Activated CD8-positive, alpha-beta memory T cell treated with anti-CD3 and anti-CD28 coated beads, Interleukin-2, amount 50 U/mL, for 1 hour (primary cell): Measurements from ENCODE around the gene EWSR1.
"Not testable (repeated sequence)": the region's sequence is repeated elsewhere in the genome, so short reads cannot be mapped to it uniquely, and the experiment has no call there.

Source experiments
- DNase-seq: peaks from one replicate; pipeline ENCODE4 v3.0.0-alpha.2; 2020; ENCODE audit errors: extremely low read depth

Gene EWSR1, protein sequence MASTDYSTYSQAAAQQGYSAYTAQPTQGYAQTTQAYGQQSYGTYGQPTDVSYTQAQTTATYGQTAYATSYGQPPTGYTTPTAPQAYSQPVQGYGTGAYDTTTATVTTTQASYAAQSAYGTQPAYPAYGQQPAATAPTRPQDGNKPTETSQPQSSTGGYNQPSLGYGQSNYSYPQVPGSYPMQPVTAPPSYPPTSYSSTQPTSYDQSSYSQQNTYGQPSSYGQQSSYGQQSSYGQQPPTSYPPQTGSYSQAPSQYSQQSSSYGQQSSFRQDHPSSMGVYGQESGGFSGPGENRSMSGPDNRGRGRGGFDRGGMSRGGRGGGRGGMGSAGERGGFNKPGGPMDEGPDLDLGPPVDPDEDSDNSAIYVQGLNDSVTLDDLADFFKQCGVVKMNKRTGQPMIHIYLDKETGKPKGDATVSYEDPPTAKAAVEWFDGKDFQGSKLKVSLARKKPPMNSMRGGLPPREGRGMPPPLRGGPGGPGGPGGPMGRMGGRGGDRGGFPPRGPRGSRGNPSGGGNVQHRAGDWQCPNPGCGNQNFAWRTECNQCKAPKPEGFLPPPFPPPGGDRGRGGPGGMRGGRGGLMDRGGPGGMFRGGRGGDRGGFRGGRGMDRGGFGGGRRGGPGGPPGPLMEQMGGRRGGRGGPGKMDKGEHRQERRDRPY

DNA sequence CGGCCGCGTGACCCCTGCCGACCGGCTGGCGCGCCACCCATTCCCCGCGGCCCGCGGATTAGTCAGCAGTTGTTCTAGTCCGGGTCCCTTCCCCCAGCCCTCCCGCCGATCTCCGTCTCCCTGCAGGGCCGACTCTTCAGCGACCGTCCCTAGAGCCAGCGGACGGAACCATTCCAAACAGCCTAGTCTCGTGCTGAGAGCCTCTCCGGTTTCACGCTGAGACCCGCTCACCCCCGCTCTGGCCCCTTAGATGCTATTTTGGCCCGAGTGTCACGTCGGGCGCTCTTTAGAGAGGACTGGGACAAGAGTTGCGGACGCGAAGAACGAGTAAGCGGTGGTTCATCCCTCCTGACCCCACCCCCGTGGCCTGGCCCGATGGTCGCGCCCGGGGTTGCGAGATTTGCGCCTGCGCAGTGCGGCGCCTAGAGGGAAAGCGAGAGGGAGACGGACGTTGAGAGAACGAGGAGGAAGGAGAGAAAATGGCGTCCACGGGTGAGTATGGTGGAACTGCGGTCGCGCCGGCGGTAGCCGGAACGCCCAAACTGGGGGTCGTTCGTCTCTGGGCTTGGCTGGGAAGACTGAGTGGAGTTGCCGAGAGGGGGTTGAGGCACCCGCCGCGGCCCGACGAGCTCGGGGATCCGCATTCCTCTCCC, at the start of gene EWSR1, which contains the start of gene RHBDD3:
EWSR1 (plus strand) TSS at position 411 of the 653 bp plus-strand sequence; CDS start at position 480, 69 bp downstream.
RHBDD3 (minus strand) TSS at position 124 of the 653 bp plus-strand sequence. CDS start 2,355 bp downstream, outside the sequence.
- peak; percentile 89 for DNase-seq

DNA sequence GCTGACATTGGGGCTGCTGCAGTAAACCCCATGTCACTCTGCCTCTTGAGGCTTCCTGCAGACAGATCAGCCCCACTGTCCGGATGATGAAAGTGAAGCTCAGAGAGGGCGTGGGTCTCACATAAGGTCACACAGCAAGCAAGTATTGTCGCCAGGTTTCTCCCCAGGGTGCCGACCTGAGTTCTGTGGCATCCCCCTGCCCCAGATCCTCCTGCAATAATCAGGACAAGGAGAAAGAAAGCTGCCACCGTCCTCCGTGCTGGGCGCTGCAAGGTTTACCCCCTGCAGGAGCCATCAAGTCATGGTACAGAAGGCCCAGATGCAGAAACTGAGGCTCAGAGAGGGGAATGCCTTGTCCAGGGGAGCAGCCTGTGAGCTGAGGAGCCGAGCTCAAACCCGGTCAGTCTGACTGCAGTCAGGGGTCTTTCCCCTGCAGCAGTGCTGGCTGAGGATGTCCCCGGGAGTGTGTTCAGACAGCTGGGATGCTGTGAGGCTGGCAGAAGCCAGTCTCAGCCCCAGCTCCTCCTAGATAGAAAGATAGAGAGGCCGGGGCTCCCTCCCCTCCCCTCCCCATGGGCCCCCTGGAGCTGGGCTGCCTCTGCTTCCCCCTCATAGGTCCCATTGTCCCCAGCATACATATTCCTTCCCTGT, 49.2 kb upstream of the EWSR1 start:
- no peak for DNase-seq

DNA sequence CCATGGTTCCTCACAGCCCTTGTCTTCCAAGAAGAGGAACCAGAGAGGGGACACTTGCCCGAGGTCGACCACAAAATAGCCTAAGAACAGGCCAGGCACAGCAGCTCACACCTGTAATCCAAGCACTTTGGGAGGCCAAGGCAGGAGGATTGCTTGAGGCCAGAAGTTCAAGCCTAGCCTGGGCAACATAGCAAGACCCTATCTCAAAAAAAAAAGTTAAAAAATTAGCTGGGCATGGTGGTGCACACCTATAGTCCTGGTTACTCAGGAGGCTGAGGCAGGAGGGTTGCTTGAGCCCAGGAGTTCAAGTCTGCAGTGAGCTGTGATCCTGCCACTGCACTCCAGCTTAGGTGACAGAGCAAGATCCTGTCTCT, 48.7 kb upstream of the EWSR1 start:
- DNase-seq, result not testable (repeated sequence)

DNA sequence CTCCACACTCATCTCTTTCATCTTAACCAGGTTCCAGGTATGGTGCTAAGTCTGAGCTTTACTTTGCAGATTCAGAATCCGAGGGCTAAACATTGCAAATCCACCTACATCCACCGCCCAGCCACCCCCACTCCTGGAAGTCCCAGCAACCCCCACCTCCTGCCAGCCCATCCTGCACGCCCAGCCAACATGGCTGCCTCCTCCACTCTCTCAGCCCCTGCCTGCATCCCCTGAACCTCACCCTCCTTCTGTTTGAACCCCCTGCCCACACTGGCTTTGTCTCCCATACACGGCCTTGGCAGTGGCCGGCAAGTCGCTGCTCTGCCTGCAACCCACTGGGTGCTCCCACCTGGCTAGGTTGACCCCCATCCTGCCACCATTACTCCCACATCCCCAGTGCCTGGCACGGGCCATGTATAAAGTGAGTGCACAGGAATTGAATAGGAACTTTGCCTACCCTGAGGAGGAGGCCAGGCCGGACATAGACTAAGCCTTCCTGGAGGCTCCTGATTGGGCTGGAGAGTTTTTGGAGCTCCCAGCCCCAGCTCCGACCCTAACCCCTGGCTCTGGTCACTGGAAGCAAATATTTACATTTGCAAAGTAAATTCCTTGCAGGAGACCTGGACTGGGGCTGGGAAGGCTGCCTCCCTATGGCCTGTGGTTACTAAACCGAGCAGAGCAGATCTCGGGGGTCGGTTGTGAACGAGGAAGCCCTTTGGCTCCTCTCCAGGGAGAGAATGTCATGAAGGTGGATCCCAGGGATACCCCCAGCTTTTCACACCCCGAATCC, 48.0 kb upstream of the EWSR1 start:
- DNase-seq, result no peak

DNA sequence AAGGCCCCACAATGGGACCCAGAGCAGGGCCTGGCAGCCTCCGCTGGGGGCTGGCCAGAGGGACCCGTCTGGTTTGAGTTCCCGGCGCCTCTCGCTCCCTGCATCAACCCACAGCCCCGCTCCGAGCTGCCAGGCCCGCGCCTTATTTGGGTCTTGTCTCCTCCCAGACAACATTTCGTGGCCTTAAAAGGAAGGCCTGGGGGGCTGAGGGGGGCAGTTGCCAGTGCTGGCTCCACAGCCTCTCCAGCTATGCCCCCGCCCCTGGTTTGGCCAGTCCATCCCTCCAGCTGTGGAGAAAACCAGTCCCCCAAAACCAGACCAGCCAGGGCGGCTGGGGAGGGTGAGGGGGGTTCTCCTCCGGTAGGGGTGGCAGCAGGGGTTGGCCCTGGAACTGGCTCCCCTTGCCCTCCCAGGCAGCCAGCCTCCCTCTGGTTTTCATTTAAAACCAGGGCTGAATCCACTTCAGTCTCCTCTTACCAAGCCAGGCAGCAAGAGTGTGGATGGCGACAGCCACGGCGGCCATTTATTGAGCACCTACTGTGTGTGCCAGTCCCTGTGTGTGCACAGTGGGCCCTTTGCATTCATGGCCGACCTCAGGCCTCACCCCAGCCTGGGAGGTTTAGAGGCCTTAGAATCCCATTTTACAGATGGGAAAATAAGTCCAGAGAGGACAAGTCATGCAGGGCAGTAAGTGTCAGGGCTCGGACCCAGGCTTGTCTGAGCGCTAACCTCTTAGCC, 43.8 kb upstream of the EWSR1 start:
- no peak for DNase-seq

DNA sequence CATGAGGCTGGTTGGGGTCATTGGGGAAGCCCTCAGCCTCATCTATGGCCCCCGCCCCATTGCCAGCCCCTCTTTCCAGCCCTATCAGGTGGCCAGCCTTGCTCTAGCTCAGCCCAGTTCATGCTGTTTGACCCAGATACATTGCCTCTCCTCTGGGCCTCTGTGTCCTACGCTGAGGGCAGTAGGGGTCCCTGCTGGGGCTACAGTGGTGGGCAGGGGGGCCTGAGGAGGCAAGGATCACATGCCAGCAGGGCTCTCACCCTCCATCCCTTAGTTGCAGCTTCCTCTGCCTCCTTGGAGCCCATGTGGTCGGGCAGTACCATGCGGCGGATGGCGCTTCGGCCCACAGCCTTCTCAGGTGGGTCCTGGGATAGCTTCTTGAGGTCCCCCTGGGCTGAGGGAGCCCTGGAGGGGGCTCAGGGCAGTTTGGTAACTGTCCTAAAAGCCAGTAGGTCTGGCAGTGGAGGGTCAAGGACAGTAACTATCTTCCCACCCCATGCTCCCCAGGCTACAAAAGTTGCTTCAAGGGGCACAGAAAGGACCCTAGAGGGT, 43.1 kb upstream of the EWSR1 start:
- no peak for DNase-seq

DNA sequence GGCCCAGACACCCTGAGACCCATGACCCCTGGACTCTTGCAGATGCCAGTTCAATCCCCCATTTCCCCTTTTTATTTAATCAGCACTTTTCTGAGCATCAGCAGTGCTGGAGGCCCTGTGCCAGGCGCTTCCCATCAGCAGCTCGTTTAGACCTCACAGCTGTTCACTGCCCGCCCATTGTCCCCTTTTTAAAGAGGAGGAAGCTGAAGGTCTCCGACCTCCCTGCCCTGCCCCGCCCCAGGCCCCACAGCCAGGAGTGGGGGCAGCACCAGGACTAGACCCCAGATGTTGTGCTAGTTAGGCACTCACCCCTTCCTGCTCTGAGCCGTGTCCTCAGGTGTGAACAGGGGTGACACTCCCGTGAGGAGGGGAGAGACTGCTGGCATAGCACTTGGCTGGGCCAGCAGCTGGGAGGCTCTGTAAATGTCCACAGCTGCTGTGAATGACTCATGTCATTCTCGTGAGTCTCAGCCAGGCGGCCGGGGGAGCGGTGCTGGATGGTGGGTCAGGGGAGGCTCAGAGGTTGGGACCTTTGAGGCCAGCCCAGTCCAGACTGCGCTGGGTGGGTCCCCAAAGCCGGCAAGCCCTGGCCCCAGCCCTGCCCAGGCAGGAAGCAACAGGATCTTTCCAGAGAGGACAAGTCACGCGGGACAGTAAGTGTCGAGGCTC, 42.5 kb upstream of the EWSR1 start:
- DNase-seq, result no peak

DNA sequence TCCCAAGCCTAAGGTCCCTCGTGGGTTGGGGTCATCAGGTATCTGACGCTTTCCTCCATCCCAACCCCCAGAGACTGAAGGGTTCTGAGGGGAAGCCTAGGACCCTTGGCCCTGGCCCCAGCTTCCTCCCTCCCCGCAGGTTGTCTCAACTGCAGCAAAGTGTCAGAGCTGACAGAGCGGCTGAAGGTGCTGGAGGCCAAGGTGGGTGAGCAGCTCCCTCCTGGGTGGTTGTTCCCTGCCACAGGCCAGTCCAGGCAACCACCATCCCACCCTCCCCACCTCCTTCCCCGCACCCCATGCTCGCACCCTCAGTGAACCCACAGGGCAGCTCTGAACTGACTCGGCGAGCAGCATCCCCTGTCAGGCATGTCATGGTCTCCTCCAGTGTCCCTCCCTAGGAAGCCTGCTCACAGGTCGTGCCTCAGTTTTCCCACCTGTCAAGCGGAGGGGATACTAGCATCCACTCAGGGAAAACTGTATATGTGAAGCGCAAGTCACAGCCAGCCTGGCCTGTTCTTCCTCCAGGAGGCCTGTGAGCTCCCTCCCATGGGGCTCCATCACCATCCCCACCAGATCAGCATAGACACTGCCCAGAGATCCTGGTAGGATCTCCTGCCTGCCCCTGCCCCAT, 41.6 kb upstream of the EWSR1 start:
- DNase-seq, result no peak

DNA sequence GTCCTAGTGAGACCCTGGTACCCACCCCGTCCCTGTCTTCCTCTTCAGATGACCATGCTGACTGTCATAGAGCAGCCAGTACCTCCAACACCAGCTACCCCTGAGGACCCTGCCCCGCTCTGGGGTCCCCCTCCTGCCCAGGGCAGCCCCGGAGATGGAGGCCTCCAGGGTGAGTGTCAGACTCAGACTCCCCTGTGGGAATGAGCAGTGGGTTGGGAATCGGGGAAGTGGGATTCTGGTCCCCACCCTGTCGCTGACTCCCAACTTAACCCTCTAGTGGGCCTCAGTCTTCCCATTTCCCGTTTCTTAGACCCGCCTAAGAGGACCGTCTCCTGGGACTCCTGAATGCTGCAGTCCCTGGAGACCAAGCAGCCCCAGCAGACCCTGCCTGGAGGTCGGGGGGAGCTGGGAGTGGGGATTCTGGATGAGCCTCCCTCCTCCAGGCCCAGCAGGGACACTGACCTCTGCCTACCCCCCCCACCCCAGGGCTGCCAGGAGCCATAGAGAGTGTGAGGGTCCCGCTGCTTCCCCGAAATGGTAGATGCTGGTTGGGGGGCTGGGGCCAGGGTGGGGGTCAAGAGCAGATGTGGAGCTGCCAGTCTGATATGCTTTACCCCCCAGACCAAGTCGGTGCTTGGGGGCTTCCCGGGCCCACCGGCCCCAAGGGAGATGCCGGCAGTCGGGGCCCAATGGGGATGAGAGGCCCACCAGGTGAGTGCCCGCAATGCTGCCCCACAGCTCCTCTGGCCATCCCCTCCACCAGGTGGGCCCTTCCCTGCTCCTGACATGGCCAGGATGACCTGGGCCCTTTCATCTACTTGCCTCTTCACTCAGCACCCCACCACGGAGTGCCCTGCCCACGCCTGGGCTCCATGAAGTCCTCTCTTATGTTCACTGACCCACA, 36.8 kb upstream of the EWSR1 start:
- no peak for DNase-seq

DNA sequence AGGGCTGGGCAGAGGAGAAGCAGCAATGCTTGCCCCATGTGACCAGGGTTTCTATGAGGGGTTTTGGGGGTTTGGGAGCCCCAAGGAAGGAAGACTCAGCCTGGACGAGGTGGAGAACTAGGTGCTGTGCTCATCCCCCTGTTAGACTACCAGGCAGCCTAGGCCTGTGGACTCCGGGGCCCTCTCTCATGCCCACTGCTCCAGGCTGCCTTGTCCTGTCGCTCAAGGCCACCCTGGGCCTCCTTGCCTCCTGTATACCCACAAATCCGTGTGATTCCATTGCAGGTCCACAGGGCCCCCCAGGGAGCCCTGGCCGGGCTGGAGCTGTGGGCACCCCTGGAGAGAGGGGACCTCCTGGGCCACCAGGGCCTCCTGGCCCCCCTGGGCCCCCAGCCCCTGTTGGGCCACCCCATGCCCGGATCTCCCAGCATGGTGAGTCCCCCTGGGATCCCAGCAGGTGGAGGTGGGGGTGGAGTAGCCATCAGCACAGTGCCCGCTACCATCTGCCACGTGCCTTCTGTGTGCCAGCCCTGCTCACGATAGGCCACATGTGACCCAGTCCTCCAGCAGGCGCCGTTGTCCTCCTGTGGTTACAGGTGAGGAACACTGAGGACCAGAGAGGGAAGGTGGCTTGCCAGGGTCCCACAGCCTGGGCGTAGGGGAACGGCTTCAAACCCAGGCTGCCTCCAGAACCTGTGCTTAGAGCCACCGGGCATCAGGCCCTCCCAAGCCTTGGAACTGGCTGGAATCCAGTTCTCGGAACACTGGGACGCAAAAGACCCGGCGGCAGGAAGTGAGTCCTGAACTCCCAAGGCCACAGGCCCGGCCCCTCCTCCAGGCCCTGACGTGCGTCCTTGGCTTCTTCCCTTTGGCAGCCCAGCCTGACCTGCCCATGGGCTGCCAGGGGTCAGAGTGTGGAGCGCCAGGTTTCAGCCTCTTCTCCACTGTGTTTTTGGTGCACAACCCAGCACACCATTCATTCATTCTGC, 35.8 kb upstream of the EWSR1 start:
- DNase-seq, result no peak

DNA sequence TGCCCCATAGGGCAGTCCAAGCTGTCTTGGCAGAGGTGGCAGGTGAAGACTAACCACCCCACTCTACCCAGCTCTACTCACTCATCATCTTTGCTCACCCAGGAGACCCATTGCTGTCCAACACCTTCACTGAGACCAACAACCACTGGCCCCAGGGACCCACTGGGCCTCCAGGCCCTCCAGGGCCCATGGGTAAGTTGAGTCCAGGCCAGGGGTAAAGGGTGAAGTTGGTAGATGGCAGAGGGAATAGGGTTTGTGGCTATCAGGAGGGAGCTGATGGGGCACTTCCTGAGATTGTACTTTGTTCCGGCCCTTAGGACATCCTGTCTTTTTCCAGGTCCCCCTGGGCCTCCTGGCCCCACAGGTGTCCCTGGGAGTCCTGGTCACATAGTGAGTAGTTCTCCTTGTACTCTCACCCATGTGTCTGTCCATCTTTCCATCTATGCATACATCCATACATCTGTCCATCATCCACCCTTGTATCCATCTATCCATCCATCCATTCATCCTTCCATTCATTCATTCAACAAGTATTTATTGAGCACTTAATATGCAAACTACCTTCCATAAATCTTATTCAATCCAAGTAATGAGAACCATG, 34.7 kb upstream of the EWSR1 start:
- no peak for DNase-seq

DNA sequence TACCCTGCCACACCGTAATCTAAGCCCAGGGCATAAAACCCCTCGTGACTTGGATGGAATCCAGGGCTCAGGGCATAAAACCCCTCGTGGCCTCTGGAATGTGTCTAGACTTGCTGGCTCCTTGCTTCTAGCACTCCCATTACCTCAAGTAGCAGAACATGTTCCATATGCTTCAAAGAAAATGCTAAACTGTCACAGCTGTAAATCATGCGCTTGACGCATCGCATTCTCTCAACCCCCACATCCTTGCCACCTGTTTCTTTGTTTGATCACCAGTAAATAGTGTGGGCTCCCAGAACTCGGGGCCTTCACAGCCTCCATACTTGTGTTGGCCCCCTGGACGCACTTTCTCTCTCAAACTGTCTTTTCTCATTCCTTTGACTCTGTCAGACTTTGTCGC, 27.6 kb upstream of the EWSR1 start:
- DNase-seq, result not testable (repeated sequence)

DNA sequence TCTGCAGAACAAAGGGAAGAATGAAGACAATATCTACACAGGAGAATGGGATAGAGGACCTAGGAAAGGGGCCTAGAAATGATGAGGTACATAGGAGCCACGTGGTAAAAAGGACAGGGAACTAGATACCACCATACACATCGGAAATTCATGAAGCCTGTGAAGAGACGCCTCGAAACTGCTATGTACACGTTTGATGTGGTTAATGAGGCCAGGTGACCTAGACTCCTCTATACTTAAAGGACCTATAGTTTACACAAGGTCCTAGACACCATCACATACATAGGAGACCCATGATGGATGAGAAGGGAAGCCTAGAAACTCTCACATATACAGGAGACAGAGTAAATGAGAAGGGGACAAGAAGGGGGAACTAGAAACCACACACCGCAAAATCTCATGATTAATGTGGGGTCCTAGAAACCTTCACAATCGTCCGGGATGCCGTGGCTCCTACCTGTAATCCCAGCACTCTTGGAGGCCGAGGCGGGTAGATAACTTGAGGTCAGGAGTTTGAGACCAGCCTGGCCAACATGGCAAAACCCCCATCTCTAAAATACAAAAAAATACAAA, 24.1 kb upstream of the EWSR1 start:
- no peak for DNase-seq

DNA sequence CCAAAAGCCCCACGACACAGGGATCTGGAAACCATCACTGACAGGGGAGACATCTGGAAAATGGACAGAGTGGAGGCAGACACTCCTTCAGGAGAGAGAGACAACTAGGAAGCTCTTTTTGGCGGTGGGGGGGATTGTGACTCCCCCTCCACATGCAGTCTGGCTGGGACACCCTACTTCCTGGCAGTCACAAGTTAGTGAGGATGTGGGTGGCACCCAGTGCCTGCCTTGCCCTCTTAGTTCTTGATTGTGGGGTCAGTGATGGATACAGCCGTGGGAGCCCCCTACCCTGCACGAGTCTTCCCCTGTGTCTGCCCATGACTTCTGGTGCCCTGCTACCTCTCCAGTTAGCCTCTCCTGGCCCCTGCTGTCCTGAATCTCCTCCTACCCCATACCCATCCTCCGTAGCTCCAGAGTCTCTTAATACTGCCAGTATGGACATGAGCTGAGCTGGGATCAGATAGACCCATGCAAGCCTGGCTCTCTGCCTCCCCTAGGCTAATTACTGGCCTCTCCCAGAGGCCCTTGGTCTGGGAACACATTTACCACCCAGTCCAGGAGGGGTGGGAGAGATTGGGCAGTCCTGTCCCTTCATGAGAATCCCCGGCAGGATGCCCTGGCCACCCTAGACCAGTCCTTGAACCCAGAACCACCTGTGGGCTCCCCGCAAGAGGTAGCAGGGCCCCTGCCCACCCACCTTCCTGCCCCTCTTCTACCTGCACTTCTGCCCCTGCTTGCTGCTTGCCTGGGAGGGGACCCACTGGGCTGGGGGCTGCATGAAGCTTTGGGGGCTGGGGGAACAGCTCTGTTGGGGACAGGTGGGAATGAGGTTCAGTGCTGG, 23.1 kb upstream of the EWSR1 start:
- no peak for DNase-seq

DNA sequence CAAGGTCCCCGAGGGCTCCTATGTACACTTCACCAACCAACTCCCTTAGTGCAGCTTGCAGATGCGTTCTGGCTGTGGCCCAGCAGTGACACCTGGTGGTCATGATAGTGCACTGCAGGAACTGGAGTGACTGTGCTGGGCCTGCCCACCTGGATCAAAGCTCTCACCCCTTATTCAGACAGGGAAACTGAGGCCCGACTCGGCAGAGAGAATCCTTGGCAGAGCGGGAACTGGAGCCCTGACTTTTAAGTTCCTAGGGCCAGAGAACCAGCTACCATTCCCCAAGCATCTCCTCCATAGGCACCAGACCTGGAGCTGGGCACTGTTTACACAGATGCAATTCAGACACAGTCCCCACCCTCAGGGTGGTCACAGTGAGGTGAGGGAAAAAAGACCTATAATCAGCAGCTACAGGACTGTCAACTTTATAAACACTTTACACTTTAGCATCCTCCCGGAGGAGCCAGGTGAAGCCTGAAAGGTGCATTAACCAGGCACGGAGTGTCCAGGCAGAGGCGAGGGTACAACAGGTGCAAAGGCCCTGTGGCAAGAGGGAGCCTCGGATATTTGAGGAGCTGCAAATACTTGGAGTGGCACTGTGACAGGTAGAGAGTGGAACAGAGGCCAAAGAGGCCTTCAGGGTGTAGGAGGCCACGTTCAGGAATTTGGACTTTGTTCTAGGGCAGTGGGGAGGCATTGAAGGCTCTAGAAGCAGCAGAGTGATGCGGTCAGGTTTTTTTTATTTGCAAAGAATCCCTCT, 22.3 kb upstream of the EWSR1 start:
- no peak for DNase-seq
